HepG2 (cell line): Measurements from ENCODE around the gene SETD1A. TPM values are rescaled to one million over a fixed set of nuclear protein-coding genes. Genes with fewer than 3 reads are reported as not detected.

ENCODE experiments used
- BCL6 ChIP-seq: IDR thresholded peaks from 2 replicates; pipeline ENCODE4 v1.6.1; 2016; ENCODE audit warnings: missing genetic modification reagents, missing compliant biosample characterization
- IRX3 ChIP-seq: sonication (generic); formaldehyde crosslinking; IDR thresholded peaks from 2 replicates; pipeline ENCODE4 v1.8.1; 2023; ENCODE audit warnings: mild to moderate bottlenecking, low read depth, missing genetic modification reagents, borderline replicate concordance
- MAF1 ChIP-seq: sonication (generic); formaldehyde crosslinking; IDR thresholded peaks from 2 replicates; pipeline ENCODE4 v1.5.0; 2020; ENCODE audit warnings: missing genetic modification reagents, borderline replicate concordance
- SNAI1 ChIP-seq: sonication (generic); formaldehyde crosslinking; IDR thresholded peaks from 2 replicates; pipeline ENCODE4 v1.5.0; 2020; ENCODE audit warnings: mild to moderate bottlenecking, missing genetic modification reagents, borderline replicate concordance
- YEATS4 ChIP-seq: sonication (generic); formaldehyde crosslinking; IDR thresholded peaks from 2 replicates; pipeline ENCODE4 v1.4.0; 2020; ENCODE audit warnings: missing genetic modification reagents, borderline replicate concordance
- ZBTB7B ChIP-seq: sonication (generic); formaldehyde crosslinking; IDR thresholded peaks from 2 replicates; pipeline ENCODE4 v1.4.0; 2020; ENCODE audit warnings: missing genetic modification reagents
- ZNF263 ChIP-seq: sonication (generic); formaldehyde crosslinking; IDR thresholded peaks from 2 replicates; pipeline ENCODE4 v1.4.0; 2020; ENCODE audit warnings: missing genetic modification reagents
- ZNF841 ChIP-seq: sonication (generic); formaldehyde crosslinking; IDR thresholded peaks from 2 replicates; pipeline ENCODE4 v1.8.1; 2023; ENCODE audit warnings: missing genetic modification reagents, borderline replicate concordance
- polyA plus RNA-seq, 8 experiments: library from polyadenylated mRNA; depleted of rRNA in 3 of 8; stranded (reverse) in 7 of 8; unstranded in 1 of 8; fragments of >200 nt; fragmentation: Illumina TruSeq in 4 of 8; extraction: Trizol in 4 of 8; gene quantifications; 2 replicates each; pipeline versions ENCODE4 v1.2.1 to v1.2.3, GENCODE V29; 2011 to 2016; ENCODE audit warnings: low read depth in 4 of 8, missing spikeins in 1 of 8, mixed read lengths in 1 of 8; ENCODE audit not compliant: insufficient read depth in 1 of 8
- total RNA-seq, 5 experiments: library from RNA; depleted of rRNA; stranded (reverse); fragments of >200 nt; fragmentation: Illumina TruSeq; extraction: Trizol; gene quantifications; 2 replicates each; pipeline ENCODE4 v1.2.3, GENCODE V29; 2016; ENCODE audit warnings: low read depth in 1 of 5
- TF ChIP-seq, protein P1 (sequence below): sonication (generic); formaldehyde crosslinking; IDR thresholded peaks from 2 replicates; pipeline ENCODE4 v1.5.0; 2020; ENCODE audit warnings: mild to moderate bottlenecking, missing genetic modification reagents
- TF ChIP-seq, protein P2 (sequence below): sonication (generic); formaldehyde crosslinking; IDR thresholded peaks from 2 replicates; pipeline ENCODE4 v1.9.0; 2021; ENCODE audit warnings: mild to moderate bottlenecking, missing genetic modification reagents
- TF ChIP-seq, protein P3 (sequence below): sonication (generic); formaldehyde crosslinking; IDR thresholded peaks from 2 replicates; pipeline ENCODE4 v1.5.1; 2020; ENCODE audit warnings: missing genetic modification reagents, mild to moderate bottlenecking, borderline replicate concordance
- TF ChIP-seq, protein P4 (sequence below): sonication (generic); formaldehyde crosslinking; IDR thresholded peaks from 2 replicates; pipeline ENCODE4 v1.4.0; 2020; ENCODE audit warnings: missing genetic modification reagents, low read depth, mild to moderate bottlenecking, borderline replicate concordance
- TF ChIP-seq, protein P5 (sequence below): sonication (generic); formaldehyde crosslinking; IDR thresholded peaks from 2 replicates; pipeline ENCODE4 v1.4.0; 2020; ENCODE audit warnings: missing genetic modification reagents

SETD1A gene
- total and polyA plus RNA-seq, 2 of the 13 experiments (the other 11 are each of a cell fraction or from before 2014, with no cell fraction given): 3.8 to 5.6 TPM

DNA sequence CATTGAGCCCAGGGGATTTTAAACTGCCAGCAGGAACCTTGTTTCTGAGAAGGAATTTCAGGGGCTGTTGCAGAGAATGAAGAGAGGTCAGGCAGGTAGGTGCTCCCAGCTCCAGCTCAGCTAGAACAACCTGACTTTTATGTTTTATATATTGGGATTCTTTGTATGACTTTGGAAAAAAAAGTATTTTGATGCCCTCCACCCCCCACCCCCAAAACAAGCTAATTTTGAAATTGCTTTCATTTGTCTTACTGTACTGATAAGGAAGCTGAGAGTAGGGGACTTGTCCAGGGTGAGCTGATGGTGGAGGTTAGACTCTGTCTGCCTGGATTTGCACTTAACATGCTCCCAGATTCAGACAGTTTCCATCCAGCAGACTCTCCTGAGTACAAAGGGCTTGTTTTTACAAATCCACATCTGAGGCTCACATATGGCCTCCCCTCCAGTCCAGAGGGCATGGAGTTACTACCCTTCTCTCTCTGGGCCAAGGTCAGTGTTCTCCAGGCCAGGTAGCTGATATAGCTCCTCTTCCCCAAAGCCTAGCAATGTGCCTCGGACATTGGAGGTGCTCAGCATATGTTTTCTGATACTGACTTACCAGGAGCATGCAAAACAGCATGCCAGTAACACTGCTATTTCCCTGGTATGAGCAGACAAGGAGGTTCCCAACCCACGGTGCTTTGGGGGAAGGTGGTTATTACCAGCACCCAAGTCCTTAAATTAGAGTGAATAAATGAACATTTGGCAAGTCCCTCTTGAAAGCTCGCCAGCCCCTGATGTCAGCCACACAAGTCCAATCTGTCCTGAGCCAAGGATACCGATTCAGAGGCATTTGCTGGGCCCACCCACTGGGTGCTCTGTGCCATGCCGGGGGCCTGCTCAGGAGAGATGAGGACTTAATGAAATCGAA is 41.6 kb downstream of the SETD1A start (continued):
- TF ChIP-seq, protein P1, sequence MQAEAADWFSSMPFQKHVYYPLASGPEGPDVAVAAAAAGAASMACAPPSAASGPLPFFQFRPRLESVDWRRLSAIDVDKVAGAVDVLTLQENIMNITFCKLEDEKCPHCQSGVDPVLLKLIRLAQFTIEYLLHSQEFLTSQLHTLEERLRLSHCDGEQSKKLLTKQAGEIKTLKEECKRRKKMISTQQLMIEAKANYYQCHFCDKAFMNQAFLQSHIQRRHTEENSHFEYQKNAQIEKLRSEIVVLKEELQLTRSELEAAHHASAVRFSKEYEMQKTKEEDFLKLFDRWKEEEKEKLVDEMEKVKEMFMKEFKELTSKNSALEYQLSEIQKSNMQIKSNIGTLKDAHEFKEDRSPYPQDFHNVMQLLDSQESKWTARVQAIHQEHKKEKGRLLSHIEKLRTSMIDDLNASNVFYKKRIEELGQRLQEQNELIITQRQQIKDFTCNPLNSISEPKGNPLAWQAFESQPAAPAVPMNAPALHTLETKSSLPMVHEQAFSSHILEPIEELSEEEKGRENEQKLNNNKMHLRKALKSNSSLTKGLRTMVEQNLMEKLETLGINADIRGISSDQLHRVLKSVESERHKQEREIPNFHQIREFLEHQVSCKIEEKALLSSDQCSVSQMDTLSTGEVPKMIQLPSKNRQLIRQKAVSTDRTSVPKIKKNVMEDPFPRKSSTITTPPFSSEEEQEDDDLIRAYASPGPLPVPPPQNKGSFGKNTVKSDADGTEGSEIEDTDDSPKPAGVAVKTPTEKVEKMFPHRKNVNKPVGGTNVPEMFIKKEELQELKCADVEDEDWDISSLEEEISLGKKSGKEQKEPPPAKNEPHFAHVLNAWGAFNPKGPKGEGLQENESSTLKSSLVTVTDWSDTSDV (CRISPR knock-in tag): no peak
- TF ChIP-seq MAF1: no peak
- TF ChIP-seq, protein P2, sequence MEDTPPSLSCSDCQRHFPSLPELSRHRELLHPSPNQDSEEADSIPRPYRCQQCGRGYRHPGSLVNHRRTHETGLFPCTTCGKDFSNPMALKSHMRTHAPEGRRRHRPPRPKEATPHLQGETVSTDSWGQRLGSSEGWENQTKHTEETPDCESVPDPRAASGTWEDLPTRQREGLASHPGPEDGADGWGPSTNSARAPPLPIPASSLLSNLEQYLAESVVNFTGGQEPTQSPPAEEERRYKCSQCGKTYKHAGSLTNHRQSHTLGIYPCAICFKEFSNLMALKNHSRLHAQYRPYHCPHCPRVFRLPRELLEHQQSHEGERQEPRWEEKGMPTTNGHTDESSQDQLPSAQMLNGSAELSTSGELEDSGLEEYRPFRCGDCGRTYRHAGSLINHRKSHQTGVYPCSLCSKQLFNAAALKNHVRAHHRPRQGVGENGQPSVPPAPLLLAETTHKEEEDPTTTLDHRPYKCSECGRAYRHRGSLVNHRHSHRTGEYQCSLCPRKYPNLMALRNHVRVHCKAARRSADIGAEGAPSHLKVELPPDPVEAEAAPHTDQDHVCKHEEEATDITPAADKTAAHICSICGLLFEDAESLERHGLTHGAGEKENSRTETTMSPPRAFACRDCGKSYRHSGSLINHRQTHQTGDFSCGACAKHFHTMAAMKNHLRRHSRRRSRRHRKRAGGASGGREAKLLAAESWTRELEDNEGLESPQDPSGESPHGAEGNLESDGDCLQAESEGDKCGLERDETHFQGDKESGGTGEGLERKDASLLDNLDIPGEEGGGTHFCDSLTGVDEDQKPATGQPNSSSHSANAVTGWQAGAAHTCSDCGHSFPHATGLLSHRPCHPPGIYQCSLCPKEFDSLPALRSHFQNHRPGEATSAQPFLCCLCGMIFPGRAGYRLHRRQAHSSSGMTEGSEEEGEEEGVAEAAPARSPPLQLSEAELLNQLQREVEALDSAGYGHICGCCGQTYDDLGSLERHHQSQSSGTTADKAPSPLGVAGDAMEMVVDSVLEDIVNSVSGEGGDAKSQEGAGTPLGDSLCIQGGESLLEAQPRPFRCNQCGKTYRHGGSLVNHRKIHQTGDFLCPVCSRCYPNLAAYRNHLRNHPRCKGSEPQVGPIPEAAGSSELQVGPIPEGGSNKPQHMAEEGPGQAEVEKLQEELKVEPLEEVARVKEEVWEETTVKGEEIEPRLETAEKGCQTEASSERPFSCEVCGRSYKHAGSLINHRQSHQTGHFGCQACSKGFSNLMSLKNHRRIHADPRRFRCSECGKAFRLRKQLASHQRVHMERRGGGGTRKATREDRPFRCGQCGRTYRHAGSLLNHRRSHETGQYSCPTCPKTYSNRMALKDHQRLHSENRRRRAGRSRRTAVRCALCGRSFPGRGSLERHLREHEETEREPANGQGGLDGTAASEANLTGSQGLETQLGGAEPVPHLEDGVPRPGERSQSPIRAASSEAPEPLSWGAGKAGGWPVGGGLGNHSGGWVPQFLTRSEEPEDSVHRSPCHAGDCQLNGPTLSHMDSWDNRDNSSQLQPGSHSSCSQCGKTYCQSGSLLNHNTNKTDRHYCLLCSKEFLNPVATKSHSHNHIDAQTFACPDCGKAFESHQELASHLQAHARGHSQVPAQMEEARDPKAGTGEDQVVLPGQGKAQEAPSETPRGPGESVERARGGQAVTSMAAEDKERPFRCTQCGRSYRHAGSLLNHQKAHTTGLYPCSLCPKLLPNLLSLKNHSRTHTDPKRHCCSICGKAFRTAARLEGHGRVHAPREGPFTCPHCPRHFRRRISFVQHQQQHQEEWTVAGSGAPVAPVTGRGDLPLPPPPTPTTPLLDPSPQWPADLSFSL (CRISPR knock-in tag): no peak
- no peak for TF ChIP-seq ZNF841
- TF ChIP-seq, protein P3, sequence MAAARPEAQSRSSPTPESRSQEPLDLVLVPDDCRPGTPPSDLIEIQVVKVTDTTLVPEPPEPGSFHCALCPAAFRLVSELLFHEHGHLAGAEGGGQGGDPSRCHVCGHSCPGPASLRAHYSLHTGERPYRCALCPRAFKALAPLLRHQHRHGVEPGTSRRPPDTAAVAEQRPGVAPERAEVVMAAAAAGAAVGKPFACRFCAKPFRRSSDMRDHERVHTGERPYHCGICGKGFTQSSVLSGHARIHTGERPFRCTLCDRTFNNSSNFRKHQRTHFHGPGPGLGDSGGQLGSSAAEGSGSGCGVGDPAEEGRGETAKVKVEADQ: peak; percentile 82; the same call in 1 of the 2 replicates
- TF ChIP-seq ZBTB7B (CRISPR knock-in tag): peak; percentile 47; the same call in 1 of the 2 replicates
- no peak for TF ChIP-seq YEATS4 (CRISPR knock-in tag)
- peak; percentile 82 for TF ChIP-seq ZNF263 (CRISPR knock-in tag)
- no peak for TF ChIP-seq IRX3 (CRISPR knock-in tag)
- TF ChIP-seq, protein P4, sequence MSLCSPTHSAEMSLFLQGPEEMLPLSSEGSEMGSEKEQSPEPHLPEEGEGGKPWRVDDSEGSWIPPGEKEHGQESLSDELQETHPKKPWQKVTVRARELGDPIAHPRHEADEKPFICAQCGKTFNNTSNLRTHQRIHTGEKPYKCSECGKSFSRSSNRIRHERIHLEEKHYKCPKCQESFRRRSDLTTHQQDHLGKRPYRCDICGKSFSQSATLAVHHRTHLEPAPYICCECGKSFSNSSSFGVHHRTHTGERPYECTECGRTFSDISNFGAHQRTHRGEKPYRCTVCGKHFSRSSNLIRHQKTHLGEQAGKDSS (CRISPR knock-in tag): no peak
- TF ChIP-seq SNAI1 (CRISPR knock-in tag): no peak
- TF ChIP-seq, protein P5, sequence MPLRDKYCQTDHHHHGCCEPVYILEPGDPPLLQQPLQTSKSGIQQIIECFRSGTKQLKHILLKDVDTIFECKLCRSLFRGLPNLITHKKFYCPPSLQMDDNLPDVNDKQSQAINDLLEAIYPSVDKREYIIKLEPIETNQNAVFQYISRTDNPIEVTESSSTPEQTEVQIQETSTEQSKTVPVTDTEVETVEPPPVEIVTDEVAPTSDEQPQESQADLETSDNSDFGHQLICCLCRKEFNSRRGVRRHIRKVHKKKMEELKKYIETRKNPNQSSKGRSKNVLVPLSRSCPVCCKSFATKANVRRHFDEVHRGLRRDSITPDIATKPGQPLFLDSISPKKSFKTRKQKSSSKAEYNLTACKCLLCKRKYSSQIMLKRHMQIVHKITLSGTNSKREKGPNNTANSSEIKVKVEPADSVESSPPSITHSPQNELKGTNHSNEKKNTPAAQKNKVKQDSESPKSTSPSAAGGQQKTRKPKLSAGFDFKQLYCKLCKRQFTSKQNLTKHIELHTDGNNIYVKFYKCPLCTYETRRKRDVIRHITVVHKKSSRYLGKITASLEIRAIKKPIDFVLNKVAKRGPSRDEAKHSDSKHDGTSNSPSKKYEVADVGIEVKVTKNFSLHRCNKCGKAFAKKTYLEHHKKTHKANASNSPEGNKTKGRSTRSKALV (CRISPR knock-in tag): no peak
- peak; percentile 53 for TF ChIP-seq BCL6 (CRISPR knock-in tag)
